Measurements from ENCODE around the gene BCAP29.
"Not testable (repeated sequence)": the region's sequence is repeated elsewhere in the genome, so short reads cannot be mapped to it uniquely, and the experiment has no call there.

The BCAP29 gene

DNA sequence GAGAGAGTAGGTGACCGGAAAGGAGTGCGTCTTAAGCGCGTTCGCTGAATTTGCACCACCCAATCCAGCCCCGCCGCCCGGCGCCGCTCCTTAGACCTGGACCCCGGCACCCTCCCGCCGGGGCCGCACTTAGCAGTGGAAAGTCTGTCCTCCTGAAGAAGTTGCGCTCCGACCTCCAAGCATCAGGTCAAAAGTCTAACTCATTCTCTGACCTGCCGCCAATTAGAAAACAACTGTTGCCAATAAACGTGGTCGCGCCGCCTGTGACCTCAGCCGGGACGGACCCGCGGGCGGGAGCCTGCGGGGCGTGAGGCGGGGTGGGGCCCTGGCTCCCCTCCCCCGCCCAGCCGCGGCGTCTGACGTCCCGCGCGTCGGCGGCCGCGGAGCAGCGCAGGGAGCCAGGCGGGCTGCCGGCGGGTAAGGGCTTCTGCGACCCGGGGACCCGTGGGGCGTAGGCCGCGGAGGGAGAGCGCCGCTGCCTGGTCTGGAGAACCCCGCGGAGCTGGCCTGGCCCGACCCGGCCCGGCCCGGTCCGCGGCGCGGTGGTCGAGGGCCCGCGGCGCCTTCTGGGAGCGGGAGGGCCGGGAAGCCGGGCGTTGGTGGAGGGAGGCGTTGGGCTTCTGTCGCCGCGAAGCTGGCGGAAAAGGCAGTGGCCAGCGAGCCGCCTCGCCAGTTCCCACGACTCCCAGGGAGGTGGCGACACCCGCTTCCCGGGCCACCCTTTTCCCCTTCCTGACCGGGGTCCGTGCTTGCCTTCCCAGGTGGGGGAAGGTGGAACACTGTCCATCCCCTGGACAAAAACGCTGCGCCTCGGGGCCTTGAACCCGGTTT, at the start of gene BCAP29:
TSS of gene BCAP29 (plus strand) at position 362 of the 831 bp plus-strand sequence. CDS start 527 bp downstream, outside the sequence.
- DNase-seq = peak; percentile 80

DNA sequence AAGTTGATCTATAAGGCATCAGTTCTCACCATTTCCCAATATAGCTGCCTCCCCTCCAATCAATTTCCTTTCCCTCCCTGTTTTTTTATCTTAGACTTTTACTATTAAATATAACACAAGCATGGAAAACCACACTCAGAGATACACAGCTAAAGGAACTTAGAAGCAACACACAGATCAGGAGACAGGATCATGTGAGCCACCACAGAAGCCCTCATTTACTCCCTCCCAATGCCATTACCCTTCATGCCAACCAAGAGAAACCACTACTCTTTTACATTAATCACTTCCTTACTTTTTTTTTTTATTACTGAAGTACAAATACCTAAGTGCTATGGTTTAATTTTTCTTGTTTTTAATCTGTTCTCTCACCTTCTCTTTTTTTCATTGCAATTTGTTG, 49.3 kb upstream of the BCAP29 start:
- DNase-seq = peak; percentile 6

GRCh38 chr7:107534139-107534538, 45.9 kb upstream of the BCAP29 start:
- no peak for DNase-seq

DNA sequence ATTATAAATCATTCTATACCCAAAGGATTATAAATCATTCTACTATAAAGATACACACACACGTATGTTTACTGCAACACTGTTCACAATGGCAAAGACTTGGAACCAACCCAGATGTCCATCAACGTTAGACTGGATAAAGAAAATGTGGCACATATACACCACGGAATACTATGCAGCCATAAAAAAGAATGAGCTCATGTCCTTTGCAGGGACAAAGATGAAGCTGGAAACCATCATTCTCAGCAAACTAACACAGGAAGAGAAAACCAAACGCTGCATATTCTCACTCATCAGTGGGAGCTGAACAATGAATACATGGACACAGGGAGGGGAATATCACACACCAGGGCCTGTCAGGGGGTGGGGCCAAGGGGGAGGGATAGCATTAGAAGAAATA, 42.8 kb upstream of the BCAP29 start:
- not testable (repeated sequence) for DNase-seq

DNA sequence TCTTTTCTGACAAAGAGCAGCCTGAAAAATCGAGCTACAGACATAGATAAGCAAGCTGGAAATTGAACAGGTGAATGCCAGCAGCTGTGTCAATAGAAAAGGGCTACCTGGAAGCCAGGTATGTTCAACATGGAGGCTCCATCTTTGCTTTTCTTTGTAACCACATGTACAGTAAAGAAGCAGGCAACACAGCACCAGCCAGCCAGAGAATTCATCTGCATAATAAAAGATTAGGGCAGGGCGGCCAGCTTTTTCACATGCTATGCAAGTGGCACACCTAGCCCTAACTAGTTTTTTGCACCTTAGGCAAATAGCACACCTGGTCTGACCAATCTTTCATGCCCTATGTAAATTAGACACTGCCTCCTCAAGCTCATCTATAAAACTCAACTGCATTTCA, 42.0 kb upstream of the BCAP29 start:
- no peak for DNase-seq

DNA sequence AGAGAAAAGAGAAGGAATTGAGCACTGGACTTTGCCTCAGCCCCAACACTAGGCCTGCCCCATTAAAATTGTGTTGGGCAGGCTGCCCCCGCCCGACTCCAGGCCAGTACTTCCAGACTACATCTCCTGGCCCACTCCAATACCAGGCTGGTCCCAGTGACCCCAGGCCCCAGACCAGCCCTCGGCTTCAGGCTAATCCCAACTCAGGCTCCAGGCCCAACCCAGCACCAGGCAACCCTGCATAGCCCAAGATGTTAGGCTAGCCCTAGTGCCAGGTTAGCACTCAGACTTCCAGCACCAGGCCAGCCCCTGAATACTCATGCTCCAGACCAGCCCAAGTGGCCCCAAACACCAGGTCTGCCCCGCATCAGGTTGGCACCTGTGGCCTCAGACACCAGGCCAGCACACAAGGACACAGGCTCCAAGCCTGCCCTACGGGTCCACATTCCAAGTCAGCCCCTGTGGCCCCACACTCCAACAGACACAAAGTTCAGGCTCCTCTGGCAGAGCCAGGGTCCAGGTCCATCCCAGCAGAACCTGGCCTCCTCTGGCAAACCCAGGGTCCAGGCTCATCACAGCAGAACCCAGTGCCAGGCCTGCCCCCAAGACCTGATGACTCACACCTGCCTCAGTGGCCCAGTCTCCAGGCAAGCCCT, 36.6 kb upstream of the BCAP29 start:
- DNase-seq = no peak

DNA sequence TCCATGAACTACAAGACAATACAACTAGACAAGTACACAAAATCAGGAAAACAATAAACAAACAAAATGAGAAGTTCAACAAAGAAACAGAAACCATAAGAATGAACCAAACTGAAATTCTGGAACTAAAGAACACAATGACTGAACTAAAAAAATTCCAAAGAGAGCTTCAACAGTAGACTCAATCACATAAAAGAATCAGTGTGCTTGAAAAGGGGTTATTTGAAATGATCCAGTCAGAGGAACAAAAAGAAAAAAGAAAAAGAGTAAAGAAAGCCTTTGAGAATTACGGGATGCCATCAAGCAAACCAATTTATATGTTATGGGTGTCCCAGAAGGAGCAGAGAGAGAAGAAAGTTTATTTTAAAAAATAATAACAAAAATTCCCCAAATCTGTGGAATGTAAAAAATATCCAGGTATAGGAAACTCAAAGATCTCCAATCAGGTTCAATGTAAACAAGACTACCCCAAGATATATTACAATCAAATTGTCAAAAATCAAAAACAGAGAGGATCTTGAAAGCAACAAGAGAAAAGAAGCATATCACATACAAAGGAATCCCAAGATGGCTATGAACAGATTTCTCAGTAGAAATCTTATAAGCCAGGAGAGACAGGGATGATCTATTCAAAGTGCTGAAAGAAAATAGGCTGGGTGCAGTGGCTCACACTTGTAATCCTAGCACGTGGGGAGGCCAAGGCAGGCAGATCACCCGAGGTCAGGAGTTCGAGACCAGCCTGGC, 35.0 kb upstream of the BCAP29 start:
- no peak for DNase-seq

DNA sequence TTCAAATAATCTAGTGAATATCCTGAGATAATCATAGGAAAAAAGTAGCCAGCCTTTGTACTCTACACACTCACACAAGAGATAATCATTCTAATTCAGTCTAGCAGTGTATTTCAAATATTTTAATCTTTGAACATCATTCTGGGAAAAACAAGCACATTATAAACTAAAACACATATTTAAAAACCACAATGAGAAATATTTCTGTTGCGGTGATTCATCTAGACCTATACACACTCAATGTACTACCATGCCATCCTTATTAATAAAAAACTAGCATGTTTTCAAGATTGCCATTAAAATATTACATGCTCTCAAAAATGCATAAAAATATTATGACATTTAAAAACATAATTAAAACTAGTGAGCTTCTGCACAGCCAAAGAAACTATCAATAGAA, 28.1 kb upstream of the BCAP29 start:
- DNase-seq = no peak

DNA sequence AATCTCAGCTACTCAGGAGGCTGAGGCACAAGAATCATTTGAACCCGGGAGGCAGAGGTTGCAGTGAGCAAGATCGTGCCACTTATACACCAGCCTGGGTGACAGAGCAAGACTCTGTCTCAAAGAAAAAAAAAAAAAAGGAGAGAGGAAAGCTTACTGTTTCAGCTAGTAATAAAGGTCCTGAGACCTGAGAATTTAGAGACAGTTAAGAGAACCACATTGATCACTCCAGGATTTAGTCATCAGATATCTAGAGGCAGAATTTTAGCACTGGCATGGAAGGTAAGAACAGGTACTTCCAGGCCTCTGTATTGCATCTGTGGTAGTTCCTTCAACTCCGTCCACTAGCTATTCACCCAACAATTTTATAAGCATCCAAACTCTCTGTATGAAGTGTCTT, 24.2 kb upstream of the BCAP29 start:
- no peak for DNase-seq

DNA sequence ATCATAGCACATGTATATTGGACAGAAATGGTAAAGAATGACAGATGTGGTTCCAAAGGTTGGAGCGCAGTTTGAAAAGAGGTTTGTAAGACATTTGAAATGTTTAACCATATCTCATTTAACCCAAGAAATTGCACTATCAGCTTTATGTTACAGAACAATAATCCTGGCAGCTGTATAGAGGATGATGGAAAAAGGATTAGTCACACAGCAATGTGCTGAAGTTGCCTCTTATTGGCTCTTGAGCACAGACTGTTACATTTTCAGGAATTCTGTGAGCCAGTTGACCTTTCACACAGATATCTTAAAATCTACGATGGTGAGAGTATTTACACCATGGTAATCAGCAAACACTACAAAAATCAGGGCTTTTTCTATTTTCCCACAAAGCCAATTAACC, 20.2 kb upstream of the BCAP29 start:
- no peak for DNase-seq

DNA sequence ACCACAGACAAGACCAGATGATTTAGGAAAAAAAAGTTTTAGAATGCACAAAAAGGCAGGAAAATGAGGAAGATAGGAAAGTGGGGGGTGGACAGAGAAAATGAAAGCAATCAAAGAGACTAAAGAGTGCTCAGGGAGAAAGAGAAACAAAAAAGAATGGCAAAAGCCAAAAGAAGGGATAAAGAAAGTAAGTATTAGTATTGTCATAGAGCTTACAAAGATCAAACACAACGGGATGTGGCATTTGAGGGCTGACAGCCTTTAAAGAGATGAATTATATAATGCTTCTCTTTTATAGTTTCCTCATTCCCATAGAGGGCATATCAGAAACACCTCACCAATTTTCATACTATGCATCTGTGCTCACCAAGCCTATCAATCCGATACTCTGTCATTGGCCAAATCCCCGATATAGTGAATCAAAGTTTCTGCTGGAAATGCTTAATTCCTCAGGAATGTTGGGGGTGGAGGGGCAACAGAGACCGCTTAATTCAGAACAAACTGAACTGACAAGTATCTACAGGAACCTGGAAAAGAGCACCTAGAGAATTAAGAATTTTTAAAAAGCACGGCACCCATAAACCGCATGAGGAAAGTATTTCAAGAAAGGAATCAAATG, 19.0 kb upstream of the BCAP29 start:
- no peak for DNase-seq

- peak; percentile 60 for DNase-seq
Measured at GRCh38 chr7:107563081-107563774, 16.8 kb upstream of the BCAP29 start.

- DNase-seq = peak; percentile 80
Measured at GRCh38 chr7:107563775-107564552, 16.1 kb upstream of the BCAP29 start, which contains the start of the genes COG5 and DUS4L. COG5 (minus strand) TSS chr7:107563920; CDS start chr7:107563896, 24 bp downstream. DUS4L (plus strand) TSS chr7:107563971; CDS start chr7:107567071, 3,100 bp downstream.

DNA sequence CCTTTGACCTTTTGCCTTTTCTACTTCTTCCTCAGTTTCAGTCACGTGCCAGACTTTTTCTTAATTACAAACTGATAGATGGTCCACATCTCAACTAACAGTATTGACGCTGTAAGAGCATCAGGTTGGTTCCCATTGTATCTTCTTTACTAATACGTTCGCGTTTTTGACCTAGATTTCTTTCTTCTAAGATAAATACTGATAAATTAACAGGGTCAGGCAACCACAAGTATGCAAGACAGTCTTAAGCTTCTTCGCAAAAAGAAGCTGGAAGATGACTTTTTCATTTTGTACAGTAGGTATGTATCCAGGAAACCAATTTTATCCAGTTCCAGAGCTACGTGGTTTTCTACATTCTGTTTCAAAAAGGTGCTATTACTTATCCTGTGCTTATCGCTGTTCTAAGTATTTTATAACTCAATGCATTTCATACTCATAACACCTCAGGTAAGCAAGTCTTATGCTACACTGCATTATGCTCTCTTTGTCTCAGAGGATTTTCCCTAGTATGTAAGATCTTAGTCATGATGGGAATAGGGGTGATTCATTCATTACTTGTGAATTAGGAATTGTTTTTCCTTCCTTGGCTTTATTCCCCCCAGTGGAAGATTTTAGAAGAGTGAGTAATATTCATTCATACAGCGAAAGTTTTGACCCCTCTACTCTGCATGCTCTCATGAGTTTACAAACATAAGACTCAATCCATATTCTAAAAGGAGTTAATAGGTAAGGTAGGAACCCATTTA, 15.3 kb upstream of the BCAP29 start:
- no peak for DNase-seq

GRCh38 chr7:107570298-107570697, 9.7 kb upstream of the BCAP29 start:
- no peak for DNase-seq

DNA sequence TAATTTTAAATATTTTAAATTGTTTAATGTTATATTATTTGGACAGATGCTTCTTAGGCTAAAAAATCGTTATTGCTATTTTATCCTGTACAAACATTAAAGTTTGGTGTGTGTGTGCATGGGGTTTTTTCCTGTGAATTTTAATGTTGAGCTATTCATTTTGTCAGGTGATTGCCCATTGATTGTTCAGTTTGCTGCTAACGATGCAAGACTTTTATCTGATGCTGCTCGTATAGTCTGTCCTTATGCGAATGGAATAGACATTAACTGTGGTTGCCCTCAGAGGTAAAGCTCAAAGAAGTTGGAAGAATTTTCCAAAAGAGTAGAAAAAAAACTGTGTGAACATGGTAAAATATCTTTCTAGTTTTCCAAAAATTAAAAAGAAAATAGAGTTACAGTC, 6.5 kb upstream of the BCAP29 start:
- no peak for DNase-seq

DNA sequence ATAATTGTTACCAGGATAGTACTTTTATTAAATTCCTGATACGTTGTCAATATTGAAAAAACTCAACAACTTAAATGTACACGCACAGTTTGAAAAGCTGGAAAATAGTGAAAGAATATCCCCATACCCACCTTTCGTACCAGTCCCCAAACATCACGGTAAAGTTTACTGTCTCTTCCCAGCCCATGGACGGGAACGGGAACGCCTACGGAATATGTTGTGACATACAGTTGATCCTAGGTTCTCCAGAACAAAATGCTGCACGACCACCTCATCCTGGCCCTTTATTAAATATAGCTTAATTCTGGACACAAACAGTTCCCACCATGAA, 527 bp upstream of the BCAP29 start:
- no peak for DNase-seq

GRCh38 chr7:107580716-107581383, 804 bp downstream of the BCAP29 start:
- DNase-seq = no peak

GRCh38 chr7:107581387-107582013, 1.5 kb downstream of the BCAP29 start:
- no peak for DNase-seq

GRCh38 chr7:107582875-107583274, 2.8 kb downstream of the BCAP29 start:
- peak; percentile 28 for DNase-seq
